GM12892 (cell line): ENCODE measurements around the gene TNFRSF6B.

ENCODE experiments used
- POLR2A ChIP-seq: IDR thresholded peaks from 2 replicates; pipeline ENCODE4 v1.6.1; 2011; ENCODE audit warnings: low read depth, low read length, control low read depth
- POLR2AphosphoS5 ChIP-seq: IDR thresholded peaks from 2 replicates; pipeline ENCODE4 v1.6.1; 2011; ENCODE audit warnings: low read depth, low read length, control low read depth
- TAF1 ChIP-seq: IDR thresholded peaks from 2 replicates; pipeline ENCODE4 v1.6.1; 2011; ENCODE audit warnings: low read depth, mild to moderate bottlenecking, control low read depth, low read length, borderline replicate concordance

DNA sequence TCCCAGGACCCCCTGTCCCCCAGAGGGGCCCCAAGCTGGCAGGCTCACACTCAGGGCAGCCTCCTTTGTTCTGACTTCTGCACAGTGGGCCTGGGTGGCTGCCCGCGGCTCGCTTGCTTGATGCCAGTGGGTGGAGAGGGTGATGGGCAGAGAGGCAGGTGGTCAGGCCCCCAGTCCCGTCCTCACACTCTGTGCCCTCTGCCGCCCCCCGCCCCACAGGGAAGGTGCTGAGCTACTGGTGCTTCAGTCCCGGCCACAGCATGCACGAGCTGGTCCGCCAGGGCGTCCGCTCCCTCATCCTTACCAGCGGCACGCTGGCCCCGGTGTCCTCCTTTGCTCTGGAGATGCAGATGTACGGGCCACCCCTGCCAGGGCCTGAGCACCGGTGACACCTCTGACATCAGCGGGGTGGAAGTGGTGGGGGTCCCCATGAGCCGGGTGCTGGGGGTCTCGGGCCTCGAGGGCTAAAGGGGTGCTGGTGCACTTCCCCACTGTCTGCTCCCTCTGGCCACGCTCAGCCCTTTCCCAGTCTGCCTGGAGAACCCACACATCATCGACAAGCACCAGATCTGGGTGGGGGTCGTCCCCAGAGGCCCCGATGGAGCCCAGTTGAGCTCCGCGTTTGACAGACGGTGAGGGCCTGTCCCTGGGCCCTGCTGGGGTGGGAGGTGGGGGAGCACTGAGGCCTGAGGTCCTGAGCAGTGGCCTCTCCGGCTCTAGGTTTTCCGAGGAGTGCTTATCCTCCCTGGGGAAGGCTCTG, 8.9 kb upstream of the TNFRSF6B start:
- TF ChIP-seq POLR2A (no peak), POLR2AphosphoS5 (no peak), TAF1 (no peak)
